ENCODE results near the gene UBE2Q1. TPM values are rescaled to one million over a fixed set of nuclear protein-coding genes. Genes with fewer than 3 reads are reported as not detected.

The UBE2Q1 gene
- 100 to 1,000 TPM in 1 of 2 experiments, 10 to 100 TPM in 1; 93.6 to 103 TPM for total RNA-seq

- POLR2A ChIA-PET: interaction anchor here (0.9 to 1.1 kb wide), 3 partner anchors 49 to 337 kb away, joined by 3 to 4 read pairs (median 3); partner anchors contain the start of genes ATP8B2 and UBAP2L
- CTCF ChIA-PET: interaction anchor here (1.1 to 5.9 kb wide), 3 partner anchors 11 to 320 kb away, joined by 3 to 36 read pairs (median 21); no protein-coding TSS in a partner anchor
- Mint-ChIP-seq H3K4me1 (ENCODE audit: low read depth) (peaks cover 37% of the 10 kb centered on the region), H3K9me3 (ENCODE audit: insufficient read depth) (no peaks in the 10 kb centered on the region), H3K4me3 (peak within 1 kb of the TSS; percentile 90), H3K27ac (peak within 1 kb of the TSS; percentile 93), H3K27me3 (ENCODE audit: low read depth) (no peaks in the 10 kb centered on the region), H3K36me3 (ENCODE audit: low read depth) (peaks cover 39% of the 10 kb centered on the region)
- peak; percentile 52 for DNase-seq
- ATAC-seq: peak; percentile 9
These were observed at the start of gene UBE2Q1 for GRCh38 chr1:154557939-154558719. Gene UBE2Q1, minus strand, starts transcription at chr1:154558662. Its CDS starts 109 bp downstream, at chr1:154558553.

GRCh38 chr1:154607609-154608396, 49.3 kb upstream of the UBE2Q1 start, which contains the start of gene ADAR:
Gene ADAR, minus strand, starts transcription at chr1:154608186. Its CDS starts 180 bp downstream, at chr1:154608006.
- Mint-ChIP-seq H3K4me1 (ENCODE audit: low read depth) (peaks cover 66% of the 10 kb centered on the region), H3K4me3 (peak within 1 kb of the TSS; percentile 85), H3K27me3 (ENCODE audit: low read depth) (no peaks in the 10 kb centered on the region), H3K27ac (peak within 1 kb of the TSS; percentile 97), H3K9me3 (ENCODE audit: insufficient read depth) (no peaks in the 10 kb centered on the region), H3K36me3 (ENCODE audit: low read depth) (peaks cover 41% of the 10 kb centered on the region)
- ChIA-PET POLR2A (interaction anchor here (0.7 to 2.7 kb wide), 8 partner anchors 8 to 328 kb away, joined by 3 to 31 read pairs (median 4); partner anchors contain the start of genes PMVK and UBE2Q1), CTCF (interaction anchor here (0.7 to 1.5 kb wide), 5 partner anchors 17 to 51 kb away, joined by 3 to 4 read pairs (median 4); no protein-coding TSS in a partner anchor)
- peak; percentile 96 for DNase-seq
- peak; percentile 82 for ATAC-seq

GRCh38 chr1:154607106-154607608, 48.7 kb upstream of the UBE2Q1 start:
- peak; percentile 34 for DNase-seq
- ChIA-PET POLR2A (interaction anchor here (0.7 to 1.4 kb wide), 5 partner anchors 14 to 386 kb away, joined by 3 to 6 read pairs (median 4); partner anchors contain the start of genes PMVK and UBE2Q1), CTCF (interaction anchor here (0.7 to 3.8 kb wide), 6 partner anchors 17 to 127 kb away, joined by 3 to 24 read pairs (median 4); no protein-coding TSS in a partner anchor)
- Mint-ChIP-seq H3K9me3 (ENCODE audit: insufficient read depth) (no peaks in the 10 kb centered on the region), H3K4me1 (ENCODE audit: low read depth) (peaks cover 71% of the 10 kb centered on the region), H3K4me3 (peak overlapping the region; percentile 85), H3K27ac (peak overlapping the region; percentile 97), H3K27me3 (ENCODE audit: low read depth) (no peaks in the 10 kb centered on the region), H3K36me3 (ENCODE audit: low read depth) (peaks cover 44% of the 10 kb centered on the region)
- ATAC-seq: peak; percentile 16

GRCh38 chr1:154605534-154605933, 47.1 kb upstream of the UBE2Q1 start:
- Mint-ChIP-seq H3K4me3 (peak overlapping the region; percentile 85), H3K36me3 (ENCODE audit: low read depth) (peaks cover 59% of the 10 kb centered on the region), H3K27me3 (ENCODE audit: low read depth) (no peaks in the 10 kb centered on the region), H3K9me3 (ENCODE audit: insufficient read depth) (no peaks in the 10 kb centered on the region), H3K4me1 (ENCODE audit: low read depth) (peaks cover 75% of the 10 kb centered on the region), H3K27ac (peak overlapping the region; percentile 73)
- no peak for DNase-seq
- POLR2A ChIA-PET: interaction anchor here (0.8 to 1.7 kb wide), 6 partner anchors 10 to 368 kb away, joined by 3 to 5 read pairs (median 3); partner anchors contain the start of gene CKS1B
- no peak for ATAC-seq
- CTCF ChIA-PET: interaction anchor here (1.2 to 3.8 kb wide), 6 partner anchors 11 to 273 kb away, joined by 5 to 24 read pairs (median 6); no protein-coding TSS in a partner anchor

- ChIA-PET POLR2A (no interaction called here), CTCF (interaction anchor here (1.0 to 3.8 kb wide), 3 partner anchors 9 to 275 kb away, joined by 3 to 24 read pairs (median 9); no protein-coding TSS in a partner anchor)
- Mint-ChIP-seq H3K9me3 (ENCODE audit: insufficient read depth) (no peaks in the 10 kb centered on the region), H3K27ac (peak overlapping the region; percentile 37), H3K36me3 (ENCODE audit: low read depth) (peaks cover 73% of the 10 kb centered on the region), H3K27me3 (ENCODE audit: low read depth) (no peaks in the 10 kb centered on the region), H3K4me3 (no peak overlapping the region), H3K4me1 (ENCODE audit: low read depth) (peaks cover 69% of the 10 kb centered on the region)
- ATAC-seq: no peak
- no peak for DNase-seq
These were observed 44.9 kb upstream of the UBE2Q1 start for GRCh38 chr1:154603317-154603716.

- H3K27ac Mint-ChIP-seq: no peak overlapping the region
- H3K4me1 Mint-ChIP-seq (ENCODE audit: low read depth): peaks cover 54% of the 10 kb centered on the region
- ATAC-seq: no peak
These were observed 41.2 kb upstream of the UBE2Q1 start for GRCh38 chr1:154599658-154600057.

GRCh38 chr1:154598871-154599635, 40.6 kb upstream of the UBE2Q1 start:
- CTCF ChIA-PET: interaction anchor here (0.5 to 1.6 kb wide), 2 partner anchors 39 to 46 kb away, joined by 3 to 6 read pairs; no protein-coding TSS in a partner anchor
- H3K36me3 Mint-ChIP-seq (ENCODE audit: low read depth): peaks cover 82% of the 10 kb centered on the region
- H3K27me3 Mint-ChIP-seq (ENCODE audit: low read depth): no peaks in the 10 kb centered on the region
- H3K4me3 Mint-ChIP-seq: no peak overlapping the region
- POLR2A ChIA-PET: interaction anchor here (0.8 to 1.5 kb wide), 3 partner anchors 10 to 337 kb away, joined by 3 to 5 read pairs (median 4); partner anchors contain the start of genes ADAR and PMVK
- no peak overlapping the region for H3K27ac Mint-ChIP-seq
- H3K9me3 Mint-ChIP-seq (ENCODE audit: insufficient read depth): no peaks in the 10 kb centered on the region
- DNase-seq (no peak), ATAC-seq (no peak)
- H3K4me1 Mint-ChIP-seq (ENCODE audit: low read depth): peaks cover 47% of the 10 kb centered on the region

More at GRCh38 chr1:154599658-154600057, 41.2 kb upstream of the UBE2Q1 start:
- no peaks in the 10 kb centered on the region for H3K27me3 Mint-ChIP-seq (ENCODE audit: low read depth)
- peaks cover 81% of the 10 kb centered on the region for H3K36me3 Mint-ChIP-seq (ENCODE audit: low read depth)
- no peak overlapping the region for H3K4me3 Mint-ChIP-seq
- no peaks in the 10 kb centered on the region for H3K9me3 Mint-ChIP-seq (ENCODE audit: insufficient read depth)
- ChIA-PET CTCF (interaction anchor here (1.6 kb wide), 1 partner anchor 40 kb away, joined by 6 read pairs; no protein-coding TSS in a partner anchor), POLR2A (interaction anchor here (0.8 to 1.5 kb wide), 2 partner anchors 9 to 337 kb away, joined by 4 to 5 read pairs; partner anchors contain the start of genes ADAR and PMVK)
- DNase-seq: no peak

GRCh38 chr1:154595621-154596020, 37.2 kb upstream of the UBE2Q1 start:
- no peak for DNase-seq
- Mint-ChIP-seq H3K27me3 (ENCODE audit: low read depth) (no peaks in the 10 kb centered on the region), H3K27ac (no peak overlapping the region), H3K4me1 (ENCODE audit: low read depth) (peaks cover 16% of the 10 kb centered on the region), H3K36me3 (ENCODE audit: low read depth) (peaks cover 82% of the 10 kb centered on the region), H3K9me3 (ENCODE audit: insufficient read depth) (no peaks in the 10 kb centered on the region), H3K4me3 (no peak overlapping the region)
- ChIA-PET POLR2A (interaction anchor here (1.3 kb wide), 1 partner anchor 10 kb away, joined by 5 read pairs; no protein-coding TSS in a partner anchor), CTCF (interaction anchor here (0.6 to 1.1 kb wide), 3 partner anchors 36 to 602 kb away, joined by 3 read pairs; no protein-coding TSS in a partner anchor)
- ATAC-seq: no peak

- Mint-ChIP-seq H3K36me3 (ENCODE audit: low read depth) (peaks cover 80% of the 10 kb centered on the region), H3K27ac (no peak overlapping the region), H3K27me3 (ENCODE audit: low read depth) (no peaks in the 10 kb centered on the region), H3K4me1 (ENCODE audit: low read depth) (peaks cover 11% of the 10 kb centered on the region), H3K4me3 (no peak overlapping the region), H3K9me3 (ENCODE audit: insufficient read depth) (no peaks in the 10 kb centered on the region)
- ChIA-PET POLR2A (interaction anchor here (1.3 kb wide), 1 partner anchor 10 kb away, joined by 5 read pairs; no protein-coding TSS in a partner anchor), CTCF (interaction anchor here (1.2 to 1.5 kb wide), 3 partner anchors 8 to 75 kb away, joined by 3 to 5 read pairs (median 3); no protein-coding TSS in a partner anchor)
- DNase-seq: no peak
- no peak for ATAC-seq
These were observed 36.3 kb upstream of the UBE2Q1 start for GRCh38 chr1:154594811-154595210.

GRCh38 chr1:154593390-154593789, 34.9 kb upstream of the UBE2Q1 start:
- no peaks in the 10 kb centered on the region for H3K9me3 Mint-ChIP-seq (ENCODE audit: insufficient read depth)
- ChIA-PET POLR2A (interaction anchor here (0.7 to 1.6 kb wide), 2 partner anchors 14 to 406 kb away, joined by 3 to 4 read pairs; no protein-coding TSS in a partner anchor), CTCF (interaction anchor here (1.2 to 1.5 kb wide), 2 partner anchors 10 to 77 kb away, joined by 3 read pairs; no protein-coding TSS in a partner anchor)
- H3K36me3 Mint-ChIP-seq (ENCODE audit: low read depth): peaks cover 83% of the 10 kb centered on the region
- DNase-seq: no peak
- peak overlapping the region; percentile 7 for H3K27ac Mint-ChIP-seq
- H3K4me3 Mint-ChIP-seq: no peak overlapping the region
- no peaks in the 10 kb centered on the region for H3K27me3 Mint-ChIP-seq (ENCODE audit: low read depth)
- peaks cover 6% of the 10 kb centered on the region for H3K4me1 Mint-ChIP-seq (ENCODE audit: low read depth)
- no peak for ATAC-seq
